K562 (cell line): ENCODE data around the gene NF2. TPM values are rescaled to one million over a fixed set of nuclear protein-coding genes. Genes with fewer than 3 reads are reported as not detected.

Source experiments
- ATAC-seq: fragments of 200-7000 bp; cut with Tn5 transposase; 3 replicates; pipeline ENCODE4 v1.9.1; 2020; ENCODE audit warnings: moderate library complexity
- BruUV-seq: library from RNA; stranded (reverse); fragments of 400-500 nt; replicated peaks from 2 replicates; lab custom pipeline; 2021; lab: Mats Ljungman, UMichigan
- CTCF ChIA-PET: fragments of 300-600 bp; formaldehyde crosslinking; extraction: SDS; loops from one replicate; lab custom pipeline; 2021; ENCODE audit warnings: low intra/inter-chr PET ratio; lab: Yijun Ruan, JAX
- POLR2A ChIA-PET: fragments of 300-600, 350-650 bp; sonication (Branson Sonifier 250); formaldehyde crosslinking; extraction: SDS; loops from one replicate; lab custom pipeline; 2021; ENCODE audit warnings: antibody characterized with exemption, inconsistent platforms; lab: Yijun Ruan, JAX
- DNase-seq, 4 experiments: peaks; one replicate each; pipeline versions ENCODE4 v3.0.0 to v3.0.0-alpha.2; 2011 to 2018; ENCODE audit warnings: low spot score in 3 of 4, mixed read lengths in 3 of 4; ENCODE audit errors: extremely low read depth in 1 of 4
- FAIRE-seq: peaks from 2 replicates; lab custom pipeline; 2011; peaks lifted over from hg19 to GRCh38; lab: Jason Lieb, UNC
- H2AFZ ChIP-seq: 2 replicates; pipeline ENCODE4 v1.6.0; 2011; ENCODE audit warnings: low read depth, low read length, control low read depth, inconsistent platforms
- H3K27ac ChIP-seq: fragments of 200-600 bp; 3 replicates; pipeline ENCODE4 v1.8.0; 2011; ENCODE audit warnings: low read depth, mild to moderate bottlenecking, control low read depth, inconsistent platforms, low read length, moderate library complexity, mixed read lengths; ENCODE audit errors: extremely low read depth
- H3K27me3 ChIP-seq, 2 experiments: fragments of 300-600 bp in 1 of 2; 2 replicates in 1 of 2; 3 replicates in 1 of 2; pipeline versions ENCODE4 v1.6.0 to v1.8.0; 2011; ENCODE audit warnings: inconsistent platforms in 2 of 2, low read length in 2 of 2, mild to moderate bottlenecking in 1 of 2, mixed read lengths in 1 of 2, moderate library complexity in 1 of 2; ENCODE audit not compliant: control insufficient read depth in 2 of 2, insufficient read depth in 2 of 2
- H3K36me3 ChIP-seq: fragments of 300-600 bp; 3 replicates; pipeline ENCODE4 v1.8.0; 2011; ENCODE audit warnings: mild to moderate bottlenecking, low read length, inconsistent platforms; ENCODE audit not compliant: control insufficient read depth, insufficient read depth
- H3K4me1 ChIP-seq, 2 experiments: fragments of 200-600 bp in 1 of 2; replicated peaks in 1 of 2; 2 replicates in 1 of 2; 3 replicates in 1 of 2; pipeline versions ENCODE4 v1.5.1 to v1.8.0; 2011; ENCODE audit warnings: inconsistent platforms in 2 of 2, low read length in 2 of 2, mild to moderate bottlenecking in 1 of 2, mixed read lengths in 1 of 2, moderate library complexity in 1 of 2; ENCODE audit not compliant: control insufficient read depth in 2 of 2, insufficient read depth in 2 of 2
- H3K4me2 ChIP-seq: 2 replicates; pipeline ENCODE4 v1.6.1; 2011; ENCODE audit warnings: low read length, control low read depth, inconsistent platforms, mixed read lengths; ENCODE audit not compliant: insufficient read depth
- H3K4me3 ChIP-seq: fragments of 200-600 bp; sonication (generic), shearing (Covaris generic); 2 replicates; pipeline ENCODE4 v1.5.1; 2016; ENCODE audit warnings: control low read depth, inconsistent platforms
- H3K79me2 ChIP-seq: fragments of 200-600 bp; 3 replicates; pipeline ENCODE4 v1.8.0; 2011; ENCODE audit warnings: low read length, inconsistent platforms; ENCODE audit not compliant: control insufficient read depth, insufficient read depth
- H3K9ac ChIP-seq, 2 experiments: 2 replicates each; pipeline versions ENCODE4 v1.6.0 to v1.6.1; 2011; ENCODE audit warnings: low read depth in 2 of 2, low read length in 2 of 2, control low read depth in 1 of 2, inconsistent platforms in 1 of 2, mild to moderate bottlenecking in 1 of 2, mixed read lengths in 1 of 2; ENCODE audit not compliant: insufficient read depth in 1 of 2
- H3K9me1 ChIP-seq: one replicate; pipeline ENCODE4 v1.6.0; 2011; ENCODE audit warnings: inconsistent platforms, mild to moderate bottlenecking, low read length, moderate library complexity; ENCODE audit not compliant: control insufficient read depth, insufficient read depth
- H3K9me3 ChIP-seq: replicated peaks from 2 replicates; pipeline ENCODE4 v1.5.1; 2011; ENCODE audit warnings: low read depth, low read length, inconsistent platforms; ENCODE audit not compliant: control insufficient read depth, insufficient read depth
- H4K20me1 ChIP-seq: replicated peaks from 2 replicates; pipeline ENCODE4 v1.6.1; 2011; ENCODE audit warnings: low read length, inconsistent platforms, mixed read lengths; ENCODE audit not compliant: control insufficient read depth, insufficient read depth
- MCM2 ChIP-seq: fragments of 450-650 bp; IDR thresholded peaks from 2 replicates; pipeline ENCODE4 v1.6.1; 2017; ENCODE audit warnings: low read depth, mild to moderate bottlenecking
- MCM7 ChIP-seq, 2 experiments: fragments of 450-650 bp; IDR thresholded peaks; 2 replicates each; pipeline ENCODE4 v1.6.1; 2016 to 2018
- NEUROD1 ChIP-seq: fragments of 150-350 bp; IDR thresholded peaks from 2 replicates; pipeline ENCODE4 v1.6.1; 2014; ENCODE audit warnings: borderline replicate concordance, low read length, low read depth; ENCODE audit not compliant: partially characterized antibody
- RNF2 ChIP-seq: sonication (generic); IDR thresholded peaks from 2 replicates; pipeline ENCODE4 v1.6.1; 2016
- VEZF1 ChIP-seq: fragments of 200-800 bp; sonication (Bioruptor generic); IDR thresholded peaks from 2 replicates; pipeline ENCODE4 v1.6.1; 2017; ENCODE audit warnings: missing genetic modification characterization, missing compliant biosample characterization
- ZNF57 ChIP-seq: fragments of 450-650 bp; formaldehyde crosslinking; IDR thresholded peaks from 2 replicates; pipeline ENCODE4 v1.4.0; 2020; ENCODE audit warnings: mild to moderate bottlenecking, moderate library complexity
- WGBS: fragments of 100-300 bp; shearing (Covaris generic); methylation state at CpG from one replicate; pipeline ENCODE4 v1.1.6; 2016; ENCODE audit warnings: low coverage, mixed read lengths; ENCODE audit not compliant: insufficient coverage; ENCODE audit errors: missing lambda C conversion rate; 5-methylcytosine and 5-hydroxymethylcytosine counted together
- in situ Hi-C: fragments of 300-500 bp; cut with MboI; formaldehyde crosslinking; loops from 4 replicates; pipeline ENCODE4 v1.15.0; 2018; ENCODE audit warnings: inconsistent platforms, mixed read lengths
- intact Hi-C: fragments of 100-400 bp; cut with micrococcal nuclease; formaldehyde crosslinking; loops from 2 replicates; pipeline ENCODE4 v1.14.2; 2022
- polyA plus RNA-seq, 8 experiments: library from polyadenylated mRNA; depleted of rRNA in 4 of 8; stranded (reverse) in 5 of 8; unstranded in 3 of 8; fragments of >200 nt; fragmentation: Nextera tagmentation in 2 of 8; fragmentation: Illumina TruSeq in 1 of 8; extraction: Ambion mirVana in 2 of 8; extraction: Trizol in 1 of 8; gene quantifications; 2 replicates each; pipeline versions ENCODE4 v1.2.1 to v1.2.3, GENCODE V29; 2011 to 2014; ENCODE audit warnings: inconsistent platforms in 1 of 8, missing spikeins in 1 of 8
- total RNA-seq, 7 experiments: library from RNA; depleted of rRNA in 6 of 7; stranded (reverse); fragments of >200 nt in 6 of 7; fragmentation: Illumina TruSeq in 2 of 7; extraction: Trizol in 2 of 7; gene quantifications; 2 replicates each; pipeline versions ENCODE4 v1.2.1 to v1.2.3, GENCODE V29; 2011 to 2021; ENCODE audit warnings: low replicate concordance in 1 of 7

NF2 gene
- total and polyA plus RNA-seq, 9 of the 15 experiments (the other 6 are each of a cell fraction or from before 2014, with no cell fraction given): 2.2 to 32.5 (median 15.2) TPM

GRCh38 chr22:29629903-29630516, 26.6 kb downstream of the NF2 start:
- Histone ChIP-seq H4K20me1 (peaks cover 11% of the 10 kb centered on the region; the same call in 1 of the 2 replicates), H3K79me2 (peaks cover 71% of the 10 kb centered on the region), H2AFZ (no peak overlapping the region), H3K9me1 (no peaks in the 10 kb centered on the region), H3K27ac (no peak overlapping the region), H3K4me2 (no peak overlapping the region), H3K9ac (no peak overlapping the region), H3K27me3 (no peaks in the 10 kb centered on the region), H3K4me3 (no peak overlapping the region)
- no TSS peak for BruUV-seq
- no peak for DNase-seq
- in situ Hi-C loops: no loop called here
- CTCF ChIA-PET: no interaction called here
- TF ChIP-seq MCM7 (IDR thresholded peaks at IDR 0.05) (no peak), RNF2 (no peak), MCM2 (no peak), NEUROD1 (no peak), ZNF57 (CRISPR knock-in tag) (no peak), VEZF1 (CRISPR knock-in tag) (no peak)
- TF ChIP-seq, all 486 proteins: peak for 0
- Histone ChIP-seq H3K4me1 (peaks cover 0 to 14% of the 10 kb centered on the region in 2 experiments; a peak in 3 of 5 replicates), H3K36me3 (peaks cover 9% of the 10 kb centered on the region; the same call in 2 of the 3 replicates), H3K9me3 (no peaks in the 10 kb centered on the region)
- 78% methylated on average over 2 of the region's 2 CpGs for WGBS
- intact Hi-C loops: no loop called here
- POLR2A ChIA-PET: interaction anchor here (0.6 kb wide), 1 partner anchor 207 kb away, joined by 3 read pairs; no protein-coding TSS in a partner anchor
- ATAC-seq: no peak
- no peak for FAIRE-seq
